H1 (cell line): ENCODE measurements around the gene TRIM46. TPM values are rescaled to one million over a fixed set of nuclear protein-coding genes. Genes with fewer than 3 reads are reported as not detected.
A peak's percentile ranks its signal among the peaks of the same experiment; 100 is the strongest.

Experiments used
- CTCF ChIA-PET: fragments of 300-600 bp; sonication (Branson Sonifier 250); formaldehyde crosslinking; loops from one replicate; lab custom pipeline; 2021; ENCODE audit not compliant: partially characterized antibody; lab: Charles Lee
- POLR2A ChIA-PET: fragments of 300-600 bp; sonication (Branson Sonifier 250); formaldehyde crosslinking; loops from one replicate; lab custom pipeline; 2021; ENCODE audit warnings: inconsistent platforms; ENCODE audit not compliant: partially characterized antibody; lab: Charles Lee
- DNase-seq, 2 experiments: peaks; one replicate each; pipeline versions ENCODE4 v3.0.0 to v3.0.0-alpha.2; 2010 to 2022; ENCODE audit warnings: low spot score in 2 of 2, low read depth in 1 of 2, mixed read lengths in 1 of 2
- FAIRE-seq: peaks from 2 replicates; lab custom pipeline; 2011; peaks lifted over from hg19 to GRCh38; lab: Jason Lieb, UNC
- H2AFZ ChIP-seq: 2 replicates; pipeline ENCODE4 v1.8.1; 2012; ENCODE audit warnings: low read length, inconsistent platforms
- H2AK5ac ChIP-seq: 2 replicates; pipeline ENCODE4 v1.6.1; 2013; ENCODE audit warnings: low read depth, low read length
- H2BK120ac ChIP-seq: replicated peaks from 2 replicates; pipeline ENCODE3; 2013; ENCODE audit warnings: low read depth, low read length, inconsistent platforms
- H2BK12ac ChIP-seq: 2 replicates; pipeline ENCODE4 v1.6.1; 2013; ENCODE audit warnings: low read depth, low read length
- H2BK15ac ChIP-seq: 2 replicates; pipeline ENCODE4 v1.6.1; 2013; ENCODE audit warnings: low read length
- H2BK20ac ChIP-seq: 2 replicates; pipeline ENCODE4 v1.6.1; 2013; ENCODE audit warnings: low read length
- H2BK5ac ChIP-seq: 2 replicates; pipeline ENCODE4 v1.6.1; 2013; ENCODE audit warnings: low read depth, low read length
- H3K14ac ChIP-seq: 2 replicates; pipeline ENCODE4 v1.6.1; 2013; ENCODE audit warnings: inconsistent platforms; ENCODE audit not compliant: insufficient read length
- H3K18ac ChIP-seq: 2 replicates; pipeline ENCODE4 v1.6.1; 2013; ENCODE audit warnings: low read length; ENCODE audit errors: extremely low read depth
- H3K23ac ChIP-seq: 2 replicates; pipeline ENCODE4 v1.6.1; 2013; ENCODE audit warnings: inconsistent platforms; ENCODE audit not compliant: insufficient read length
- H3K23me2 ChIP-seq: 2 replicates; pipeline ENCODE4 v1.6.1; 2013; ENCODE audit warnings: low read depth, low read length
- H3K27ac ChIP-seq: 2 replicates; pipeline ENCODE4 v1.6.1; 2011; ENCODE audit warnings: low read depth, low read length, inconsistent platforms
- H3K27me3 ChIP-seq, 4 experiments: replicated peaks in 1 of 4; 1 replicate in 1 of 4; 2 replicates in 3 of 4; pipeline versions ENCODE4 v1.6.1 to v1.8.1; 2011 to 2013; ENCODE audit warnings: low read length in 3 of 4, mild to moderate bottlenecking in 3 of 4, inconsistent platforms in 2 of 4, mixed read lengths in 2 of 4, moderate library complexity in 1 of 4; ENCODE audit not compliant: control insufficient read depth in 3 of 4, insufficient read depth in 3 of 4; ENCODE audit errors: extremely low read depth in 1 of 4
- H3K36me3 ChIP-seq, 4 experiments: 2 replicates each; pipeline versions ENCODE4 v1.6.1 to v1.8.1; 2011 to 2013; ENCODE audit warnings: mild to moderate bottlenecking in 4 of 4, low read length in 3 of 4, moderate library complexity in 2 of 4, control low read depth in 1 of 4, inconsistent platforms in 1 of 4; ENCODE audit not compliant: insufficient read depth in 4 of 4, control insufficient read depth in 2 of 4
- H3K4ac ChIP-seq: replicated peaks from 2 replicates; pipeline ENCODE3; 2013; ENCODE audit warnings: low read length, low read depth, mixed read lengths, inconsistent platforms; ENCODE audit not compliant: insufficient read length
- H3K4me1 ChIP-seq, 4 experiments: replicated peaks in 1 of 4; 1 replicate in 1 of 4; 2 replicates in 3 of 4; pipeline versions ENCODE4 v1.6.1 to v1.8.1; 2011 to 2013; ENCODE audit warnings: low read length in 3 of 4, inconsistent platforms in 2 of 4, mixed read lengths in 1 of 4; ENCODE audit not compliant: insufficient read depth in 4 of 4, control insufficient read depth in 3 of 4
- H3K4me2 ChIP-seq, 2 experiments: 2 replicates each; pipeline versions ENCODE4 v1.6.1 to v1.8.1; 2011 to 2013; ENCODE audit warnings: low read depth in 2 of 2, low read length in 2 of 2, control low read depth in 1 of 2, inconsistent platforms in 1 of 2, mild to moderate bottlenecking in 1 of 2; ENCODE audit not compliant: insufficient read depth in 1 of 2
- H3K4me3 ChIP-seq, 4 experiments: fragments of 200-600, 300-600 bp in 1 of 4; sonication (generic), shearing (Covaris generic), sonication (Bioruptor Twin) in 1 of 4; 2 replicates each; pipeline versions ENCODE4 v1.5.1 to v1.8.1; 2011 to 2016; ENCODE audit warnings: low read length in 4 of 4, low read depth in 3 of 4, control low read depth in 2 of 4, inconsistent platforms in 2 of 4, mild to moderate bottlenecking in 2 of 4, mixed read lengths in 1 of 4, moderate library complexity in 1 of 4; ENCODE audit not compliant: insufficient read depth in 2 of 4; ENCODE audit errors: extremely low read depth in 1 of 4
- H3K56ac ChIP-seq: replicated peaks from 2 replicates; pipeline ENCODE3; 2013; ENCODE audit warnings: low read depth, mild to moderate bottlenecking, mixed read lengths, low read length, inconsistent platforms; ENCODE audit not compliant: insufficient read length
- H3K79me1 ChIP-seq: 2 replicates; pipeline ENCODE4 v1.6.1; 2013; ENCODE audit warnings: low read depth, low read length, control low read depth
- H3K79me2 ChIP-seq, 2 experiments: 2 replicates each; pipeline versions ENCODE4 v1.6.1 to v1.8.1; 2012 to 2013; ENCODE audit warnings: low read length in 2 of 2, mild to moderate bottlenecking in 2 of 2, inconsistent platforms in 1 of 2; ENCODE audit not compliant: insufficient read depth in 2 of 2, control insufficient read depth in 1 of 2
- H3K9ac ChIP-seq, 4 experiments: replicated peaks in 1 of 4; 1 replicate in 1 of 4; 2 replicates in 3 of 4; pipeline versions ENCODE4 v1.6.1 to v1.8.1; 2011 to 2013; ENCODE audit warnings: low read depth in 3 of 4, low read length in 3 of 4, control low read depth in 2 of 4, mild to moderate bottlenecking in 2 of 4, moderate library complexity in 2 of 4, inconsistent platforms in 1 of 4; ENCODE audit errors: extremely low read depth in 1 of 4
- H3K9me3 ChIP-seq, 2 experiments: 2 replicates each; pipeline versions ENCODE4 v1.6.1 to v1.8.1; 2012 to 2013; ENCODE audit warnings: mild to moderate bottlenecking in 2 of 2, moderate library complexity in 2 of 2, control low read depth in 1 of 2, inconsistent platforms in 1 of 2, low read depth in 1 of 2, low read length in 1 of 2, mixed read lengths in 1 of 2; ENCODE audit not compliant: insufficient read depth in 2 of 2
- H4K20me1 ChIP-seq, 2 experiments: replicated peaks in 1 of 2; 2 replicates each; pipeline versions ENCODE3 to v1.8.1; 2011 to 2013; ENCODE audit warnings: inconsistent platforms in 2 of 2, low read length in 2 of 2, mild to moderate bottlenecking in 1 of 2; ENCODE audit not compliant: insufficient read depth in 2 of 2, control insufficient read depth in 1 of 2
- H4K5ac ChIP-seq: 2 replicates; pipeline ENCODE4 v1.6.1; 2013; ENCODE audit warnings: low read length, low read depth, mixed read lengths, inconsistent platforms; ENCODE audit not compliant: insufficient read length
- H4K8ac ChIP-seq: 2 replicates; pipeline ENCODE4 v1.8.0; 2013; ENCODE audit warnings: mild to moderate bottlenecking, moderate library complexity, low read length, inconsistent platforms; ENCODE audit not compliant: insufficient read depth; ENCODE audit errors: extremely low read depth
- H4K91ac ChIP-seq: replicated peaks from 2 replicates; pipeline ENCODE3; 2013; ENCODE audit warnings: low read length, mixed read lengths, inconsistent platforms; ENCODE audit not compliant: insufficient read length
- BCL11A ChIP-seq, 2 experiments: IDR thresholded peaks; one replicate each; pipeline ENCODE4 v1.6.1; 2011; ENCODE audit warnings: low read depth in 2 of 2, low read length in 2 of 2, mild to moderate bottlenecking in 2 of 2
- CHD2 ChIP-seq: IDR thresholded peaks from 2 replicates; pipeline ENCODE4 v1.6.1; 2012; ENCODE audit warnings: low read length, improper control_type of control experiment
- HDAC2 ChIP-seq, 2 experiments: fragments of 300-600 bp in 1 of 2; sonication (generic) in 1 of 2; IDR thresholded peaks; 2 replicates each; pipeline ENCODE4 v1.6.1; 2011 to 2012; ENCODE audit warnings: low read depth in 2 of 2, low read length in 2 of 2, mild to moderate bottlenecking in 2 of 2, moderate library complexity in 2 of 2, borderline replicate concordance in 1 of 2, inconsistent platforms in 1 of 2
- KDM1A ChIP-seq: fragments of 200-600, 300-600 bp; sonication (generic); IDR thresholded peaks from 2 replicates; pipeline ENCODE4 v1.7.1; 2016; ENCODE audit warnings: mild to moderate bottlenecking, low read length, borderline replicate concordance
- RAD21 ChIP-seq, 2 experiments: IDR thresholded peaks in 1 of 2; conservative IDR thresholded peaks in 1 of 2; 2 replicates each; pipeline ENCODE4 v1.6.1; 2011; ENCODE audit warnings: low read depth in 2 of 2, low read length in 2 of 2, improper control_type of control experiment in 1 of 2, inconsistent platforms in 1 of 2, mild to moderate bottlenecking in 1 of 2, moderate library complexity in 1 of 2
- RFX5 ChIP-seq: IDR thresholded peaks from 2 replicates; pipeline ENCODE4 v1.6.1; 2011; ENCODE audit warnings: low read depth, low read length, improper control_type of control experiment, borderline replicate concordance
- TAF1 ChIP-seq: IDR thresholded peaks from 2 replicates; pipeline ENCODE4 v1.6.1; 2011; ENCODE audit warnings: mild to moderate bottlenecking, low read depth, low read length
- TCF12 ChIP-seq: IDR thresholded peaks from 2 replicates; pipeline ENCODE4 v1.6.1; 2011; ENCODE audit warnings: low read depth, mild to moderate bottlenecking, low read length
- WGBS, 2 experiments: shearing (Covaris generic) in 1 of 2; methylation state at CpG; one replicate each; pipeline versions ENCODE4 v1.1.6 to v1.1.7; 2013 to 2015; ENCODE audit warnings: low lambda C conversion rate in 2 of 2, mixed read lengths in 2 of 2, inconsistent platforms in 1 of 2, low coverage in 1 of 2, missing lambda C conversion rate in 1 of 2; ENCODE audit not compliant: insufficient replicate concordance in 2 of 2, insufficient coverage in 1 of 2, insufficient read length in 1 of 2; ENCODE audit errors: extremely low coverage in 1 of 2, missing lambda C conversion rate in 1 of 2; 5-methylcytosine and 5-hydroxymethylcytosine counted together
- polyA plus RNA-seq, 7 experiments: library from polyadenylated mRNA; depleted of rRNA in 3 of 7; stranded (reverse) in 5 of 7; unstranded in 2 of 7; fragments of >200 nt in 5 of 7; fragments of 200-250 nt in 2 of 7; gene quantifications; 1 replicate in 5 of 7; 2 replicates in 1 of 7; 4 replicates in 1 of 7; pipeline versions ENCODE4 v1.2.1 to v1.2.3, GENCODE V29; 2011 to 2013; ENCODE audit warnings: missing spikeins in 2 of 7, mixed read lengths in 2 of 7
- total RNA-seq: library from RNA; stranded (reverse); fragmentation: NEBNext Ultra II Directional; extraction: Animal tissue kit (Norgen Biotek cat#: 25700); gene quantifications from 2 replicates; pipeline ENCODE4 v1.2.1, GENCODE V29; 2021
- TF ChIP-seq, protein P1 (sequence below): IDR thresholded peaks from 2 replicates; pipeline ENCODE4 v1.6.1; 2011; ENCODE audit warnings: low read length, improper control_type of control experiment

Gene TRIM46
- total and polyA plus RNA-seq, 2 of the 8 experiments (the other 6 are each of a cell fraction or from before 2014, with no cell fraction given) = 15.5 to 21.6 TPM

DNA sequence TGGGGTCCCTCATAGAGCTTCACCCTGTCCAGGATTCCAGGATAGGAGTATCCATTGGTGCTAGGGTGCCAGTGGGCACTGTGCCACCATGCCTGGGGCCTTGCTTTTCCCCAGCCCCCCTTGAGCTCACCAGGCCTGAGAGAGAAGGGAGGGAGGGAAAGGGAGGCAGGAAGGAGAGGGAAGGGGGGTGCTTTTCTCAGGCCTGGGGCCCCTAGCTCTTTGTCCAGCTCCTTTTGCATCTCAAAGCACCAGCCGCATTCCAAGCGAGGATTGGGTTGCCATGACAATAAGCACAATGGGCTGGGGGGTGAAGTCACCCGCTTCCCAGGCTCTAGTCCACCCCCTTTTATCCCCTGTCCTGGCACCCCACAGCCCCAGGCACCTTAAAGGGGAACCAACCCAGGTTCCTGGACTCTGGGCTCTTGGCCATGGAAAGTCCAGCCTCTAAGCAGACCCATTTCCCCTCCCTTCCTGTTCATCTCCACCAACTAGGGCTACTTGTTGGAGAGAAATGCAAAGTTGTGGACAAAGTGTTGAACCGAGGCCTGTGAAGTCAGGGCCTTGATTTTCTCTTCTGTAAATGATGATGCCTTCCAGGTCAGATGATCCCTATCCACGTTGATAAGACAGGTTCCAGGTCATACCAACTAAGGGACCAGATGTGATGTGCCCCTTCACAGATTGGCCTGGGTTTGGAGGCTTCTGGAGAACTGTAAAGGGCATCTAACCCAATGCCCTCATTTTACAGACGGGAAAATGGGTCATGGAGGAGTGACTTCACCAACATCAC lies 22.6 kb downstream of the TRIM46 start:
- Histone ChIP-seq H4K20me1 (peaks cover 15 to 37% of the 10 kb centered on the region in 2 experiments), H2BK120ac (peak overlapping the region; percentile 98), H3K27me3 (no peaks in the 10 kb centered on the region; a peak in 1 of 7 replicates), H3K79me2 (peaks cover 6 to 34% of the 10 kb centered on the region in 2 experiments; a peak in 3 of 4 replicates), H2BK15ac (peak overlapping the region; percentile 21), H2AFZ (no peak overlapping the region), H3K27ac (peak overlapping the region; percentile 92), H3K14ac (no peak overlapping the region), H3K4me3 (peak overlapping the region; percentile 94 to 98 (median 96)), H3K23ac (no peak overlapping the region), H2BK5ac (peak overlapping the region; percentile 99), H3K36me3 (peaks cover 38 to 50% (median 42%) of the 10 kb centered on the region in 4 experiments), H4K8ac (no peak overlapping the region), H3K18ac (peak overlapping the region; percentile 91), H2BK20ac (peak overlapping the region; percentile 100), H4K5ac (peak overlapping the region; percentile 98), H3K4me2 (peak overlapping the region; percentile 93 to 95), H3K9ac (peak overlapping the region; percentile 55 to 96 (median 93)), H3K56ac (peak overlapping the region; percentile 97), H3K4me1 (peaks cover 9 to 31% (median 25%) of the 10 kb centered on the region in 4 experiments), H3K4ac (peak overlapping the region; percentile 94), H2BK12ac (peak overlapping the region; percentile 100), H2AK5ac (peak overlapping the region; percentile 100), H4K91ac (peak overlapping the region; percentile 86), H3K23me2 (peaks cover 24% of the 10 kb centered on the region), H3K9me3 (no peaks in the 10 kb centered on the region), H3K79me1 (peaks cover 22% of the 10 kb centered on the region)
- 12% methylated on average over 6 of the region's 6 CpGs; no CpG with 5 or more reads in 1 of the 2 experiments for WGBS, 2 experiments
- peak in 1 of 2 experiments; percentile 87 for DNase-seq
- ChIA-PET CTCF (interaction anchor here (0.6 to 5.1 kb wide), 8 partner anchors 9 to 111 kb away, joined by 3 to 107 read pairs (median 3); partner anchors contain the start of genes THBS3 and TRIM46), POLR2A (interaction anchor here (0.6 to 19.4 kb wide), 22 partner anchors 11 to 240 kb away, joined by 3 to 512 read pairs (median 6); partner anchors contain the start of genes HCN3, KRTCAP2, MTX1 and PBXIP1)
- FAIRE-seq = peak; percentile 90
- TF ChIP-seq KDM1A = no peak
- TF ChIP-seq HDAC2 (IDR thresholded peaks at IDR 0.05; ENCODE audit: borderline replicate concordance in 1 of 2, low read depth in 2 of 2, low read length in 2 of 2) = peak; percentile 47 to 70; a peak in 2 of 4 replicates
- 0 out of 2 replicates have a peak, but pooled peaks have one; percentile 39 for TF ChIP-seq TCF12
- no peak; the same call in 1 of the 2 replicates for TF ChIP-seq TAF1
- no peak for TF ChIP-seq RAD21 (IDR thresholded peaks at IDR 0.05 in 1 of 2, conservative IDR thresholded peaks at IDR 0.05 in 1 of 2; ENCODE audit: low read depth in 2 of 2, low read length in 2 of 2)
- TF ChIP-seq RFX5 = no peak
- no peak for TF ChIP-seq BCL11A (IDR thresholded peaks at IDR 0.05; ENCODE audit: low read depth in 2 of 2, low read length in 2 of 2)
- TF ChIP-seq, protein P1, sequence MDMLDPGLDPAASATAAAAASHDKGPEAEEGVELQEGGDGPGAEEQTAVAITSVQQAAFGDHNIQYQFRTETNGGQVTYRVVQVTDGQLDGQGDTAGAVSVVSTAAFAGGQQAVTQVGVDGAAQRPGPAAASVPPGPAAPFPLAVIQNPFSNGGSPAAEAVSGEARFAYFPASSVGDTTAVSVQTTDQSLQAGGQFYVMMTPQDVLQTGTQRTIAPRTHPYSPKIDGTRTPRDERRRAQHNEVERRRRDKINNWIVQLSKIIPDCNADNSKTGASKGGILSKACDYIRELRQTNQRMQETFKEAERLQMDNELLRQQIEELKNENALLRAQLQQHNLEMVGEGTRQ = no peak
- TF ChIP-seq CHD2 = peak; percentile 17; the same call in 1 of the 2 replicates
